ENCODE data around the gene PUDP.

Gene PUDP

DNA sequence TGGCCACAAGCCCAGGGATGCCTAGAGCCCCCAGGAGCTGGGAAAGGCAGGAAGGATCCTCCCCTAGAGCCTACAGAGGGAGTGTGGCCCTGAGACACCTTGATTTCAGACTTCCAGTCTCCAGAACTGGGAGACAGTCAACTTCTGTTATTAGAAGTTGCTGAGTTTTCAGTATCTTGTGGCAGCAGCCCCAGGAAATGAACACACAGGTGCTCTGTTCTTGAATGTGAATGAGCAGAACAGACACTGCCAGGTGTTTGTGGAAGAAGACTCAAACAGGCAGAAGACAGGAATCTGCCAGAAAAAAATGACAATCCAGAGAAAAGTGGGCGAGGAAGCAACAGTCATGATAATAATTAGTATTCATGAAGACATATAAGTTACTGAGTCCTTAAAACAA lies 64.9 kb downstream of the PUDP start:
- Histone ChIP-seq H3K36me3 (peaks cover 0 to 24% (median 8%) of the 10 kb centered on the region in 11 experiments; a peak in 9 of 22 replicates), H3K4me2 (peak overlapping the region; percentile 90 to 98 (median 94)), H3K9me3 (replicated peaks in 1 of 11) (peaks cover 0 to 13% (median 5%) of the 10 kb centered on the region in 11 experiments; a peak in 11 of 22 replicates), H3K4me3 (peak overlapping the region in 9 of 10 experiments; percentile 6 to 60 (median 35); a peak in 13 of 20 replicates), H4K20me1 (no peaks in the 10 kb centered on the region; a peak in 1 of 22 replicates), H3K4me1 (peaks cover 76 to 97% (median 83%) of the 10 kb centered on the region in 10 experiments), H3K27me3 (no peaks in the 10 kb centered on the region), H3K27ac (peak overlapping the region; percentile 71 to 97 (median 92)), H3K9ac (peak overlapping the region; percentile 67 to 83 (median 76); a peak in 21 of 22 replicates)
- no peak for TF ChIP-seq Cebpa-rat (IDR thresholded peaks at IDR 0.05)

DNA sequence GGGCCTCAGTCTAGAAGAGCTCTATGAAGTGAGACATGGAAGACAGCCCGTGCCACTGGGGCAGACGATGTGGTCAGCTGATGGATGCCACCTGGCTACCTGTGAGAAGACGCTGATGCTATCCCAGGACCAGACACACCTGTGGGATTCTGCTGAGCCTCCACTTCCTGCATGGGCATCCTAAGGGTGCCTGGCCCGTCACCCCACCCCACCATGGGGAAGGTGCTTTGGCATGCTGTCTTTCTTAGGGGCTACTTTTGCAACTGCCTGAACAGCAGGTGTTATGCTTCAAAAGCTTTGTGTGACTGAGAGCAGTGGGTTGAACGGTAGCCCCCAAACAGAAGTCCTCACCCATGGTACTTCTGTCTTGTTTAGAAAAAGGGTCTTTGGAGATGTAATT lies 65.4 kb downstream of the PUDP start:
- Histone ChIP-seq H3K36me3 (peaks cover 0 to 25% (median 8%) of the 10 kb centered on the region in 11 experiments; a peak in 11 of 22 replicates), H3K4me2 (peak overlapping the region; percentile 90 to 98 (median 94)), H3K9me3 (replicated peaks in 1 of 11) (peaks cover 0 to 14% (median 5%) of the 10 kb centered on the region in 11 experiments; a peak in 11 of 22 replicates), H3K27me3 (no peaks in the 10 kb centered on the region), H3K4me1 (peaks cover 76 to 97% (median 83%) of the 10 kb centered on the region in 10 experiments), H3K27ac (peak overlapping the region; percentile 71 to 97 (median 92); a peak in 21 of 22 replicates), H4K20me1 (no peaks in the 10 kb centered on the region; a peak in 1 of 22 replicates), H3K4me3 (peak overlapping the region in 9 of 10 experiments; percentile 6 to 60 (median 35); a peak in 8 of 20 replicates), H3K9ac (peak overlapping the region; percentile 67 to 83 (median 76); a peak in 21 of 22 replicates)
- no peak for TF ChIP-seq Cebpa-rat (IDR thresholded peaks at IDR 0.05)

DNA sequence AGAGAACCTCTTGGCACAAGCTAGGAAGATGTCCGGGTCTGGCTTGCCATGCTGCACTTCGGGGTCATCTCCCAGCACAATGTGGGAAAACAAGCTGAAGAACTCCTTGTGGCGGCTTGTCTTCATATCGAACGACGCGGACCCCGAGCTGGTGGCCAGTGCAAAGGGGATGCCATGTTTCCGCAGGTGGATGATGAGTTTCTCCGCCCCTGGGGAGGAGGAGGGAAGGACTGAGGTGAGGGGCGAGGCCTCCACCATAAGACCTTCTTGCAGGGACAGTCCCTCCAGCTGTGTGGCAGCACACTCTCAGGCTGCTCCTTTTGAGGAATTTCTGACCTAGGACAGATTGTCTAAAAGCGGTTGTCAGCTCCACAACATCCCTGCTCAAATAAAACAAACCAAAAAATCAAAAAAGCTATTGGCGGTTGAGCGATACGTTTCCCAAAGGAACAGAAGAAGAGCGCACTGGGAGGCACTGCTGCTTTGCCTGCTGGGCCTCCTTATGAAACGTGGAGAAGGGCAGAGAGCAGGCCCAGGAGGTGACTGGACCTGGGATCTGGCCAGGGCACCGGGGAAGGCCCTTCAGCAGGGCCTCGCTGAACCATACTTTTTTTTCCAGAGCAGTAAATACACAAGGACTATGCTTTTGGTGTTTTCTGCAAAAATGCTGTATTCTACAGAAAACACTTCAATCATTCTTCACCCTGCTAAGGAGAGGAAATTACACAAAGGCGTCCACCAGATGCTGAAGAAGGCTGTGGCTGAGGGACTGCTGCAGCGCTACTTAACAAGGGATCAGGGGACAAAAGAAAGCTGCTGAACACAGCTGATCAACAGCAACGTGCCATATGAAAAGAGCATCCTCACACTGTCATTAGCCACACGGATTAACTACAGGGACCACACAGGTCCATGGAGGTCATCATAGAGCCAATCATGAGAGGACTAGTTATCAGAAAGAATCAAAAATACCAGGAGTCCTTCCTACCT lies 70.4 kb downstream of the PUDP start:
- no peaks in the 10 kb centered on the region for H4K20me1 ChIP-seq
- peak overlapping the region; percentile 64 to 84 (median 79) for H3K4me2 ChIP-seq
- H3K9ac ChIP-seq: peak overlapping the region in 6 of 11 experiments; percentile 1 to 57 (median 41); a peak in 8 of 22 replicates
- peaks cover 64 to 85% (median 74%) of the 10 kb centered on the region in 10 experiments for H3K4me1 ChIP-seq
- H3K36me3 ChIP-seq: peaks cover 15 to 63% (median 40%) of the 10 kb centered on the region in 11 experiments; a peak in 21 of 22 replicates
- no peak overlapping the region; a peak in 1 of 20 replicates for H3K4me3 ChIP-seq
- no peaks in the 10 kb centered on the region for H3K27me3 ChIP-seq
- peak overlapping the region in 9 of 11 experiments; percentile 14 to 72 (median 61); a peak in 17 of 22 replicates for H3K27ac ChIP-seq
- TF ChIP-seq Cebpa-rat (IDR thresholded peaks at IDR 0.05): no peak
- peaks cover 0 to 14% (median 5%) of the 10 kb centered on the region in 11 experiments; a peak in 11 of 22 replicates for H3K9me3 ChIP-seq (replicated peaks in 1 of 11)

DNA sequence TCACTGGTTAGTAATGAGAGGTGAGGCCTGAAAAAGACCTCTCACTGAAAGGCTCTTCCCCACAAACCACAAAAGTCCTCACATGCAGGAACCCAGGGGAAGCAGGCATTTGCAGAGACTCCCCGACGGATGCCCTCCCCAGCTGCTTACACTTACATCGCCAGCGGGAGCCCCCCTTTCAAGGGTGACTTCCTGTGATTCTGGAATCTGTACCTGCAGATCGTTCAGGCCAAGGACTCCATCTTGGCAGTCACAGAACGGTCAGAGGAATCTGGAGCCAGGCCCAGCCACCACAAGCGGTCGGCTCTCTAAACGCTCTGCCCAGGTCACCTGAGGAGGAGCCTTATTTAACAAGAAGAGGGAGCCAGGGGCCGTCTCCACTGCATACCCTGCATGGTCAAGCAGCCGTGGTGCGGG lies 71.7 kb downstream of the PUDP start:
- Histone ChIP-seq H3K4me3 (no peak overlapping the region; a peak in 1 of 20 replicates), H3K27ac (peak overlapping the region in 9 of 11 experiments; percentile 15 to 72 (median 61); a peak in 16 of 22 replicates), H3K9ac (peak overlapping the region in 9 of 11 experiments; percentile 2 to 57 (median 38); a peak in 13 of 22 replicates)

DNA sequence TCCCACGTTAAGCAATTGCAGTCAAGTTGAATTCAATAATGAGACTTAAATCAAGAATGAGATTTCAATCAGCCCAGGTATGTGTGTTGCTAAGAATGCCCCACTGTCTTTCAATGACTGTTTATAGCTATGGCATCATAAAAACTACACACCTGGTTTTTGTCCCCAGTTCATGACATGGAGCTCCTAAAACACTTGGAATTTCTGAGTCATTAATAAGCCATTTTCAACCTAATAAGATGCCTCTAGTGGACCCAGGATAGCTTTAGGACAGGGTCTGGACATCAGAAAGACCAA lies 73.1 kb downstream of the PUDP start:
- TF ChIP-seq Cebpa-rat (IDR thresholded peaks at IDR 0.05): no peak
- peaks cover 0 to 14% (median 5%) of the 10 kb centered on the region in 11 experiments; a peak in 10 of 22 replicates for H3K9me3 ChIP-seq (replicated peaks in 1 of 11)
- peak overlapping the region in 6 of 11 experiments; percentile 7 to 72 (median 48); a peak in 4 of 22 replicates for H3K27ac ChIP-seq
- peaks cover 48 to 74% (median 66%) of the 10 kb centered on the region in 10 experiments for H3K4me1 ChIP-seq
- no peak overlapping the region for H3K4me3 ChIP-seq
- H3K4me2 ChIP-seq: peak overlapping the region in 7 of 11 experiments; percentile 17 to 84 (median 81); a peak in 10 of 22 replicates
- no peak overlapping the region for H3K9ac ChIP-seq
- H3K36me3 ChIP-seq: peaks cover 15 to 59% (median 42%) of the 10 kb centered on the region in 11 experiments; a peak in 21 of 22 replicates
- H3K27me3 ChIP-seq: no peaks in the 10 kb centered on the region
- H4K20me1 ChIP-seq: no peaks in the 10 kb centered on the region

More for the DNA sequence above, 71.7 kb downstream of the PUDP start:
- Histone ChIP-seq H3K4me2 (peak overlapping the region; percentile 64 to 84 (median 79)), H3K27me3 (no peaks in the 10 kb centered on the region), H3K36me3 (peaks cover 15 to 65% (median 38%) of the 10 kb centered on the region in 11 experiments; a peak in 21 of 22 replicates), H4K20me1 (no peaks in the 10 kb centered on the region), H3K9me3 (replicated peaks in 1 of 11) (peaks cover 0 to 14% (median 5%) of the 10 kb centered on the region in 11 experiments; a peak in 11 of 22 replicates), H3K4me1 (peaks cover 57 to 79% (median 65%) of the 10 kb centered on the region in 10 experiments)
- TF ChIP-seq Cebpa-rat (IDR thresholded peaks at IDR 0.05): no peak

DNA sequence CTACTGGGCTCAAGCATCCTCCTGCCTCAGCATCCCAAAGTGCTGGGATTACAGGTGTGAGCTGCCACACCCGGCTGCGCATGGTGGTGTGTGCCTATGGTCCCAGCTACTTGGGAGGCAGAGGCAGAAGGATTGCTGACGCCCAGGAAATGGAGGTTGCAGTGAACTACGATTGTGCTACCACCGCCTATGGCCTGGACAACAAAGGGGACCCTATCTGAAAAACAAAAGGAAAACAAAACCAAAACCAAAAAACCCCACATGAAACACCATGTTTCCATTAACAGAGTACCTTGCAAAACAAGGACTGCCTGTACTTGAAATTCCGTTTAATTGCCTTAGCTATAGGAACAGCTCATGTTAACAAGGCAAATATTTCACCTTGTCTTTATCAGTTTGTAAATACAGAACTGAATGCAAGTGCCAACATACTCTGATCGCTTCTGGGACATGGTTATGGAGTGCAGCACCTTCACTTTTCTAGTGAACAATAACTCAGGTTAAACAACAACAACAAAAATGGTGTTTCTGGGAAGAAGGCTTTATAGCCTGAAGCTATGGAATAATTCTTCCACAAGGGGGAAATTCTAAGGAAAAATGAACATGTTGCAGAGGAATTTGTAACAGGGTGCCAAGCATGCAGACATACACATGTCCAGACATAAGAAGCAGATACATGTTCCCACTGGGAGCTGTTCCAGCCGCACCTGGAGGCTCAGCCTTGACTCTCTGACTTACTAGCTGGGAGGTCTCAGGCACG lies 73.6 kb downstream of the PUDP start:
- H3K9ac ChIP-seq: no peak overlapping the region
- H3K27ac ChIP-seq: peak overlapping the region in 7 of 11 experiments; percentile 7 to 72 (median 35); a peak in 7 of 22 replicates
- no peaks in the 10 kb centered on the region; a peak in 1 of 22 replicates for H4K20me1 ChIP-seq
- no peaks in the 10 kb centered on the region for H3K27me3 ChIP-seq
- TF ChIP-seq Cebpa-rat (IDR thresholded peaks at IDR 0.05): no peak
- H3K4me2 ChIP-seq: peak overlapping the region in 8 of 11 experiments; percentile 1 to 84 (median 79); a peak in 9 of 22 replicates
- H3K9me3 ChIP-seq (replicated peaks in 1 of 11): peaks cover 0 to 14% (median 5%) of the 10 kb centered on the region in 11 experiments; a peak in 10 of 22 replicates
- H3K4me3 ChIP-seq: no peak overlapping the region
- peaks cover 47 to 74% (median 71%) of the 10 kb centered on the region in 10 experiments for H3K4me1 ChIP-seq
- peaks cover 15 to 59% (median 42%) of the 10 kb centered on the region in 11 experiments; a peak in 21 of 22 replicates for H3K36me3 ChIP-seq

DNA sequence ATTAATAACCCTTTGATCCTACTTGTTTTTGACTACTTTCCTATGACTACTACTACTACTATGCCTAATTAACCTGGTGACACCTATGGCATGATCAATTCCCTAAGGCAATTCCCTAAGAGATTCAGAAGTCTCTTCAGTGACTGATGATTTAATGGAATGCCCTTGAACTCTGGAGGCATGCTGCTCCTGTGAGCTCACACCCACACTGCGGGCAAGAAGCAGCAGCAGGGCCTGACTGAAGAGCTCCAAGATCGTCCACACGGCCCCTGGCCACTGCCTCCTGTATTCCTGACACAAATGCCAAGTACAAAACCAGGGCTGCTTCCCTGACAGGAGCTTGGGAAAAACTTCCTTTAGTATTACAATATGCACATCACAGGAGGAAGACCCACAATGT lies 74.6 kb downstream of the PUDP start:
- H4K20me1 ChIP-seq: no peaks in the 10 kb centered on the region; a peak in 1 of 22 replicates
- peaks cover 0 to 8% (median 1%) of the 10 kb centered on the region in 11 experiments; a peak in 14 of 22 replicates for H3K9me3 ChIP-seq (replicated peaks in 1 of 11)
- TF ChIP-seq Cebpa-rat (IDR thresholded peaks at IDR 0.05): no peak
- H3K27ac ChIP-seq: 0 out of 22 replicates have a peak overlapping the region, but pooled peaks of 1 of the 11 experiments have one; percentile 29
- peaks cover 50 to 83% (median 79%) of the 10 kb centered on the region in 10 experiments for H3K4me1 ChIP-seq
- peaks cover 15 to 63% (median 44%) of the 10 kb centered on the region in 11 experiments for H3K36me3 ChIP-seq
- H3K9ac ChIP-seq: no peak overlapping the region
- no peak overlapping the region for H3K4me3 ChIP-seq
- no peaks in the 10 kb centered on the region for H3K27me3 ChIP-seq
- H3K4me2 ChIP-seq: no peak overlapping the region

DNA sequence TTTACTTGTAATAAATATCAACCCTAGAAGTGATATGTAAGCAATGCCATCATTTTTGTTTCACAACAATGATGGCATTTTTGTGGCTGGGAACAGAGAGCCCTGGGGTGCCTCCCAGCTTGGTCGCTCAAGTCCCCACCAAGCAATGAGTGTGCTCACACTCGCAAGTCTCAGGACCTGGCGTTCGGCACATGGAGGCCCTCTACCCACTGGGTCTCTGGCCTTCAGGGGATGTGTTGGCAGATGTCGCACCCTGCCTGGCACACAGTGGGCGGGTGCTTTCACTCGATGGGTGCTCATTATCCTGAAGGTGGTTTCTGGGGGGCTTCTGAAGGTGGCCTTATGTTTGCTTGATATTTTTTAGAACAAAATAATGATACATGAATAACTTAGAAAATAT lies 75.1 kb downstream of the PUDP start:
- Histone ChIP-seq H3K9ac (no peak overlapping the region), H3K9me3 (replicated peaks in 1 of 11) (peaks cover 0 to 9% (median 6%) of the 10 kb centered on the region in 11 experiments; a peak in 19 of 22 replicates), H3K4me2 (no peak overlapping the region), H3K36me3 (peaks cover 19 to 65% (median 48%) of the 10 kb centered on the region in 11 experiments), H3K27ac (no peak overlapping the region), H4K20me1 (no peaks in the 10 kb centered on the region; a peak in 1 of 22 replicates), H3K4me3 (no peak overlapping the region), H3K4me1 (peaks cover 45 to 81% (median 78%) of the 10 kb centered on the region in 10 experiments), H3K27me3 (no peaks in the 10 kb centered on the region)
- no peak for TF ChIP-seq Cebpa-rat (IDR thresholded peaks at IDR 0.05)
